HUES48 (cell line): ENCODE measurements around the gene ASB1.

Source experiments
- H3K27ac ChIP-seq: one replicate; pipeline ENCODE4 v1.7.0; 2013; ENCODE audit warnings: low read depth, low read length, inconsistent platforms
- H3K27me3 ChIP-seq: 2 replicates; pipeline ENCODE4 v1.6.1; 2013; ENCODE audit warnings: mild to moderate bottlenecking, low read length; ENCODE audit not compliant: control insufficient read depth, insufficient read depth
- H3K36me3 ChIP-seq: 2 replicates; pipeline ENCODE4 v1.6.1; 2013; ENCODE audit warnings: low read length; ENCODE audit not compliant: control insufficient read depth, insufficient read depth
- H3K4me1 ChIP-seq: 2 replicates; pipeline ENCODE4 v1.6.1; 2013; ENCODE audit warnings: mild to moderate bottlenecking, low read length; ENCODE audit not compliant: control insufficient read depth, insufficient read depth
- H3K4me3 ChIP-seq: 2 replicates; pipeline ENCODE4 v1.5.1; 2013; ENCODE audit warnings: mild to moderate bottlenecking, low read depth, low read length
- H3K9ac ChIP-seq: 2 replicates; pipeline ENCODE4 v1.6.1; 2013; ENCODE audit warnings: mild to moderate bottlenecking, low read depth, low read length, moderate library complexity
- H3K9me3 ChIP-seq: 2 replicates; pipeline ENCODE4 v1.6.1; 2013; ENCODE audit warnings: low read length; ENCODE audit not compliant: control insufficient read depth, insufficient read depth

ASB1 gene

GRCh38 chr2:238496756-238497609, 70.3 kb downstream of the ASB1 start:
- H3K27ac ChIP-seq, result no peak overlapping the region
- no peak overlapping the region for H3K4me3 ChIP-seq
- no peaks in the 10 kb centered on the region for H3K27me3 ChIP-seq
- no peak overlapping the region for H3K9ac ChIP-seq
- no peaks in the 10 kb centered on the region for H3K4me1 ChIP-seq
- no peaks in the 10 kb centered on the region for H3K36me3 ChIP-seq
- H3K9me3 ChIP-seq, result no peaks in the 10 kb centered on the region

- Histone ChIP-seq H3K36me3 (no peaks in the 10 kb centered on the region), H3K27ac (no peak overlapping the region), H3K9ac (no peak overlapping the region), H3K27me3 (no peaks in the 10 kb centered on the region), H3K4me3 (no peak overlapping the region), H3K4me1 (no peaks in the 10 kb centered on the region), H3K9me3 (no peaks in the 10 kb centered on the region)
Observed at GRCh38 chr2:238497610-238498005, 70.9 kb downstream of the ASB1 start.

GRCh38 chr2:238498188-238498587, 71.5 kb downstream of the ASB1 start:
- H3K4me3 ChIP-seq, result no peak overlapping the region
- no peak overlapping the region for H3K9ac ChIP-seq

GRCh38 chr2:238498691-238499295, 72.1 kb downstream of the ASB1 start:
- H3K36me3 ChIP-seq, result no peaks in the 10 kb centered on the region
- H3K9me3 ChIP-seq, result no peaks in the 10 kb centered on the region
- no peaks in the 10 kb centered on the region for H3K27me3 ChIP-seq
- H3K9ac ChIP-seq, result no peak overlapping the region
- no peak overlapping the region for H3K27ac ChIP-seq
- H3K4me3 ChIP-seq, result no peak overlapping the region
- H3K4me1 ChIP-seq, result no peaks in the 10 kb centered on the region

More at GRCh38 chr2:238498188-238498587, 71.5 kb downstream of the ASB1 start:
- H3K9me3 ChIP-seq, result no peaks in the 10 kb centered on the region
- no peak overlapping the region for H3K27ac ChIP-seq
- H3K27me3 ChIP-seq, result no peaks in the 10 kb centered on the region
- H3K36me3 ChIP-seq, result no peaks in the 10 kb centered on the region
- H3K4me1 ChIP-seq, result no peaks in the 10 kb centered on the region

- no peak overlapping the region for H3K4me3 ChIP-seq
- no peaks in the 10 kb centered on the region for H3K4me1 ChIP-seq
- no peaks in the 10 kb centered on the region for H3K36me3 ChIP-seq
- no peak overlapping the region for H3K9ac ChIP-seq
- no peaks in the 10 kb centered on the region for H3K9me3 ChIP-seq
- no peak overlapping the region for H3K27ac ChIP-seq
- no peaks in the 10 kb centered on the region for H3K27me3 ChIP-seq
Observed at GRCh38 chr2:238499731-238500580, 73.2 kb downstream of the ASB1 start.

DNA sequence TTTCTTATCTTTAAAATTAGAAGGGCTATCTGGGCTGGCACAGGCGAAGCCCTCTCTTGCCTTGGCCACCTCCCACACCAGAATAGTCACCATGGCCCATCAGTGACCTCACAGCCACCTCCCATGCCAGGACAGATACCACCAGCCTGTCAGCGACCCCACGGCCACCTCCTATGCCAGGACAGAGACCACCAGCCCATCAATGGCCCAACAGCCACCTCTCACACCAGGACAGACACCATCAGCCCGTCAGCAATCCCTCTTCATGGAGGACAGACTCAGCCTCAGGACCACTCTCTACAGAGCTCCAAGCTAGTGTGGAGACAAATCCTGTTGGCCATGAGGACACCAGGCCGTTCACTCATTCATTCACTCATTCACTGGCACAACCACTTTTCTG, 74.6 kb downstream of the ASB1 start:
- Histone ChIP-seq H3K9ac (no peak overlapping the region), H3K4me1 (no peaks in the 10 kb centered on the region), H3K27ac (no peak overlapping the region), H3K36me3 (no peaks in the 10 kb centered on the region), H3K9me3 (0 out of 2 replicates have a peak, but pooled peaks cover 3% of the 10 kb centered on the region), H3K27me3 (no peaks in the 10 kb centered on the region), H3K4me3 (no peak overlapping the region)
